GM23338 (cell line): Measurements from ENCODE around the gene SP2.

Experiments used
- CREB1 ChIP-seq: fragments of 250-450 bp; sonication (Bioruptor Pico); IDR thresholded peaks from 2 replicates; pipeline ENCODE4 v1.5.0; 2020; ENCODE audit warnings: low read depth, mild to moderate bottlenecking, moderate library complexity
- CTCF ChIP-seq, 2 experiments: fragments of 200-600 bp in 1 of 2; sonication (generic) in 1 of 2; conservative IDR thresholded peaks; 2 replicates each; pipeline versions ENCODE4 v1.5.1 to v1.6.1; 2016 to 2017; ENCODE audit warnings: antibody characterized with exemption in 2 of 2, low read depth in 2 of 2, mild to moderate bottlenecking in 2 of 2, moderate library complexity in 1 of 2
- EZH2 ChIP-seq: fragments of 200-600 bp; sonication (generic); IDR thresholded peaks from one replicate; pipeline ENCODE4 v1.8.0; 2017; ENCODE audit warnings: antibody characterized with exemption, mild to moderate bottlenecking, low read depth; ENCODE audit not compliant: unreplicated experiment
- EZH2phosphoT487 ChIP-seq: fragments of 200-600 bp; sonication (generic); IDR thresholded peaks from one replicate; pipeline ENCODE4 v1.8.1; 2018; ENCODE audit warnings: antibody characterized with exemption; ENCODE audit not compliant: unreplicated experiment
- POLR2AphosphoS5 ChIP-seq: IDR thresholded peaks from 2 replicates; pipeline ENCODE4 v1.6.1; 2016; ENCODE audit warnings: antibody characterized with exemption, low read depth
- REST ChIP-seq: IDR thresholded peaks from one replicate; pipeline ENCODE4 v1.6.1; 2018; ENCODE audit warnings: antibody characterized with exemption; ENCODE audit not compliant: unreplicated experiment
- ZNF114 ChIP-seq: fragments of 250-450 bp; sonication (Bioruptor Pico); IDR thresholded peaks from 2 replicates; pipeline ENCODE4 v1.5.0; 2020; ENCODE audit warnings: mild to moderate bottlenecking, moderate library complexity

GRCh38 chr17:47913050-47913449 lies 17.0 kb downstream of the SP2 start:
- TF ChIP-seq REST (no peak), CTCF (conservative IDR thresholded peaks at IDR 0.05; ENCODE audit: low read depth in 2 of 2) (no peak), POLR2AphosphoS5 (no peak), EZH2 (no peak), ZNF114 (CRISPR knock-in tag) (no peak), EZH2phosphoT487 (no peak), CREB1 (CRISPR knock-in tag) (no peak)
